CD8-positive, alpha-beta memory T cell (primary cell): ENCODE results near the gene GFI1B. TPM values are rescaled to one million over a fixed set of nuclear protein-coding genes. Genes with fewer than 3 reads are reported as not detected.
"Not testable (repeated sequence)": the region's sequence is repeated elsewhere in the genome, so short reads cannot be mapped to it uniquely, and the experiment has no call there.

Experiments
- CTCF ChIA-PET: fragments of 350-600 bp; sonication (Branson Sonifier 250); formaldehyde crosslinking; loops from one replicate; lab custom pipeline; 2021; ENCODE audit warnings: antibody characterized with exemption; lab: Charles Lee
- POLR2A ChIA-PET: fragments of 350-600 bp; sonication (Branson Sonifier 250); formaldehyde crosslinking; loops from one replicate; lab custom pipeline; 2021; ENCODE audit warnings: antibody characterized with exemption; lab: Charles Lee
- DNase-seq, 5 donors: peaks; one replicate each; pipeline versions ENCODE4 v3.0.0 to v3.0.0-alpha.2; 2020 to 2022; ENCODE audit warnings: mixed read lengths in 1 of 5
- H3K27ac ChIP-seq: one replicate; pipeline ENCODE4 v1.7.0; 2013; ENCODE audit warnings: low read depth, mild to moderate bottlenecking, low read length, moderate library complexity
- H3K27me3 ChIP-seq: 2 replicates; pipeline ENCODE4 v1.7.0; 2013; ENCODE audit warnings: low read length, mild to moderate bottlenecking; ENCODE audit not compliant: insufficient read depth, poor library complexity, severe bottlenecking
- H3K36me3 ChIP-seq: 2 replicates; pipeline ENCODE4 v1.7.0; 2013; ENCODE audit warnings: mild to moderate bottlenecking, low read length, moderate library complexity; ENCODE audit not compliant: insufficient read depth
- H3K4me1 ChIP-seq: 2 replicates; pipeline ENCODE4 v1.7.0; 2013; ENCODE audit warnings: mild to moderate bottlenecking, low read length, moderate library complexity; ENCODE audit not compliant: insufficient read depth
- H3K4me3 ChIP-seq: 2 replicates; pipeline ENCODE4 v1.7.0; 2013; ENCODE audit warnings: mild to moderate bottlenecking, low read length
- H3K9me3 ChIP-seq: 2 replicates; pipeline ENCODE4 v1.7.0; 2013; ENCODE audit warnings: mild to moderate bottlenecking, low read length
- H3K27ac Mint-ChIP-seq, 8 donors: one replicate each; pipeline ENCODE4 v1.8.0; 2020 to 2021; ENCODE audit warnings: mixed read lengths in 8 of 8, mild to moderate bottlenecking in 6 of 8, inconsistent platforms in 3 of 8, moderate library complexity in 3 of 8
- H3K27me3 Mint-ChIP-seq, 2 donors: one replicate each; pipeline ENCODE4 v1.8.0; 2020 to 2021; ENCODE audit warnings: mixed read lengths in 2 of 2, mild to moderate bottlenecking in 1 of 2, moderate library complexity in 1 of 2
- H3K36me3 Mint-ChIP-seq, 3 donors: one replicate each; pipeline ENCODE4 v1.8.0; 2020 to 2021; ENCODE audit warnings: mixed read lengths in 3 of 3, inconsistent platforms in 1 of 3, mild to moderate bottlenecking in 1 of 3
- H3K4me1 Mint-ChIP-seq, 3 donors: one replicate each; pipeline ENCODE4 v1.8.0; 2020 to 2021; ENCODE audit warnings: mixed read lengths in 3 of 3, inconsistent platforms in 1 of 3, mild to moderate bottlenecking in 1 of 3
- H3K4me3 Mint-ChIP-seq, 7 donors: one replicate each; pipeline ENCODE4 v1.8.0; 2020 to 2021; ENCODE audit warnings: mixed read lengths in 7 of 7, mild to moderate bottlenecking in 6 of 7, moderate library complexity in 4 of 7, inconsistent platforms in 2 of 7
- H3K9me3 Mint-ChIP-seq, 5 donors: one replicate each; pipeline ENCODE4 v1.8.0; 2020 to 2022; ENCODE audit warnings: mixed read lengths in 5 of 5, mild to moderate bottlenecking in 3 of 5, moderate library complexity in 2 of 5, inconsistent platforms in 1 of 5
- polyA plus RNA-seq: library from polyadenylated mRNA; unstranded; fragments of 300-500 nt; fragmentation: Illumina TruSeq; gene quantifications from one replicate; pipeline ENCODE4 v1.2.3, GENCODE V29; 2021
- total RNA-seq, 2 experiments: library from RNA; stranded (reverse); gene quantifications; one replicate each; pipeline ENCODE4 v1.2.3, GENCODE V29; 2021

Gene GFI1B
- total and polyA plus RNA-seq, 3 experiments from 2014 or later: not detected

- H3K9me3 Mint-ChIP-seq: no peaks in the 10 kb centered on the region
Observed at GRCh38 chr9:132995121-132995420, 16.6 kb downstream of the GFI1B start.

DNA sequence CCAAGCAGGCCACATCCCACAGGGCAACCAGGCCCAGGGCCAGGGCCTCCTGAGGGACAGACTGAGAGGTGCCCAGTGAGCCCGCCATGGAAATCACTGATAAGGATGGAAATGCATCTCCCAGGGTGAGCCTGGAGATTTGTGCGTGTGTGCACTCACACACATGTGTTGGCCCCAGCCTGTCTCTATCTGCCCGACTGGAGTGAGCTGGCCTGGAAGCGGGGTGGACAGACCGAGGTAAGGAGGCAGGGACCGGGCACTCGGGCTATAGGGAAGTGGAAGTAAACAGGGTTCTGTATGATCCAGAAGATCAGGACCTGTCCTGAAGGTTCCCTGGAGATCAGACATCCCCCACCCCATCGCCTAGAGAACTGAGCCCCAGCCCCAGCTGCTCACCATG is 17.4 kb downstream of the GFI1B start:
- H3K27me3 Mint-ChIP-seq: peaks cover 30 to 74% of the 10 kb centered on the region in 2 donors
- Histone ChIP-seq H3K4me1 (no peaks in the 10 kb centered on the region), H3K4me3 (no peak overlapping the region), H3K9me3 (no peaks in the 10 kb centered on the region), H3K27ac (no peak overlapping the region), H3K36me3 (no peaks in the 10 kb centered on the region), H3K27me3 (no peaks in the 10 kb centered on the region)
- H3K27ac Mint-ChIP-seq: peak overlapping the region in 1 of 8 donors; percentile 19
- DNase-seq: no peak
- CTCF ChIA-PET: no interaction called here
- H3K4me3 Mint-ChIP-seq: no peak overlapping the region
- H3K36me3 Mint-ChIP-seq: no peaks in the 10 kb centered on the region
- POLR2A ChIA-PET: no interaction called here
- no peaks in the 10 kb centered on the region for H3K9me3 Mint-ChIP-seq
- H3K4me1 Mint-ChIP-seq: peaks cover 4 to 8% (median 5%) of the 10 kb centered on the region in 3 donors

More at GRCh38 chr9:132995121-132995420, 16.6 kb downstream of the GFI1B start:
- POLR2A ChIA-PET: no interaction called here
- no peak overlapping the region for H3K4me3 Mint-ChIP-seq
- CTCF ChIA-PET: no interaction called here
- H3K4me1 Mint-ChIP-seq: peaks cover 4 to 8% (median 5%) of the 10 kb centered on the region in 3 donors
- no peaks in the 10 kb centered on the region for H3K4me1 ChIP-seq
- peaks cover 0 to under 1% (median 0%) of the 10 kb centered on the region in 3 donors for H3K36me3 Mint-ChIP-seq
- H3K4me3 ChIP-seq: no peak overlapping the region
- no peaks in the 10 kb centered on the region for H3K27me3 ChIP-seq
- H3K27me3 Mint-ChIP-seq: peaks cover 27 to 71% of the 10 kb centered on the region in 2 donors
- no peaks in the 10 kb centered on the region for H3K36me3 ChIP-seq
- H3K27ac ChIP-seq: no peak overlapping the region
- H3K27ac Mint-ChIP-seq: no peak overlapping the region
- no peaks in the 10 kb centered on the region for H3K9me3 ChIP-seq
- no peak for DNase-seq

DNA sequence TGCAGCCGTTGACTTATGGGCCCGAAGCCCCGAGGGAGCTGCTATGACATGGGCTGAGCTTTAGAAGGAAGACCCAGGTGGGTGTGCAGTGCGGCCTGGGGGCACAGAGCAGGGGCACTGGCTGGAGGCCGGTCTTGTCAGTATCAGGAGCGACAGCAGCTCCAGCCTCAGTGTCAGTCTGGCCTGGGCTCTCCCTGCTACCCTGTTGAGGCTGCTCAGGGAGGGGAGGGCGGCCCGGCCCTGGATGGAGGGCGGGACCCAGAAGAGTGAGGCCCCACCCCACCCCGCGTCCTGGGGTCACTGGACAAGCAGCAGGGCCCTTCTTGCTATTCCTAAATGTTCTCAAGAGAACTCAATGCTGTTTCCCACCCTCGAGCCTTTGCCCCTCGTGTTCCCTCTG is 18.0 kb downstream of the GFI1B start:
- H3K9me3 Mint-ChIP-seq: no peaks in the 10 kb centered on the region
- H3K4me3 Mint-ChIP-seq: no peak overlapping the region
- no peaks in the 10 kb centered on the region for H3K36me3 Mint-ChIP-seq
- no peaks in the 10 kb centered on the region for H3K36me3 ChIP-seq
- H3K4me1 ChIP-seq: no peaks in the 10 kb centered on the region
- POLR2A ChIA-PET: no interaction called here
- H3K27ac ChIP-seq: no peak overlapping the region
- CTCF ChIA-PET: no interaction called here
- H3K27me3 Mint-ChIP-seq: peaks cover 31 to 75% of the 10 kb centered on the region in 2 donors
- no peaks in the 10 kb centered on the region for H3K9me3 ChIP-seq
- peaks cover 4 to 8% (median 5%) of the 10 kb centered on the region in 3 donors for H3K4me1 Mint-ChIP-seq
- no peaks in the 10 kb centered on the region for H3K27me3 ChIP-seq
- no peak overlapping the region for H3K4me3 ChIP-seq
- no peak for DNase-seq
- H3K27ac Mint-ChIP-seq: no peak overlapping the region

DNA sequence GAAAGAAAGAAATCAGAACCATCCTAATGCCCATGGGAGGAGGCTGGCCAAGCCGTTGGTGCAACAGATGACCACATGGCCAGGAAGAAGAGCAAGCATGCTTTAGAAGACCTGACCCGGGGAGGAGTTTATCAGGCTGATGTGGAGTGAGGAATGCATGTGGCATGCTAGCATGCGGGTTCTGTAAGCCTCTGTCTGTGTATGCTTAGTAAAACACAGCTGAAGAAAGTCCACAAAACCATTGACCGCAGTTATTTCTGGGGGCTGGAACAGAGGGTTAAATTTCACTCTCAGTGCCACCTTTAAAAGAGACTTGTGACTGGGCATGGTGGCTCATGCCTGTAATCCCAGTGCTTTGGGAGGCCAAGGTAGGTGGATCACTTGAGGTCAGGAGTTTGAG is 19.1 kb downstream of the GFI1B start:
- no peak overlapping the region for H3K27ac Mint-ChIP-seq
- no peak overlapping the region for H3K27ac ChIP-seq
- H3K36me3 ChIP-seq: no peaks in the 10 kb centered on the region
- no peak overlapping the region for H3K4me3 ChIP-seq
- H3K36me3 Mint-ChIP-seq: no peaks in the 10 kb centered on the region
- H3K27me3 Mint-ChIP-seq: peaks cover 32 to 70% of the 10 kb centered on the region in 2 donors
- ChIA-PET CTCF (interaction anchor here (1.0 kb wide), 1 partner anchor 9 kb away, joined by 3 read pairs; no protein-coding TSS in a partner anchor), POLR2A (no interaction called here)
- no peak for DNase-seq
- H3K4me1 ChIP-seq: no peaks in the 10 kb centered on the region
- peaks cover 4 to 5% (median 5%) of the 10 kb centered on the region in 3 donors for H3K4me1 Mint-ChIP-seq
- no peak overlapping the region for H3K4me3 Mint-ChIP-seq
- H3K27me3 ChIP-seq: no peaks in the 10 kb centered on the region
- no peaks in the 10 kb centered on the region for H3K9me3 ChIP-seq
- no peaks in the 10 kb centered on the region for H3K9me3 Mint-ChIP-seq

DNA sequence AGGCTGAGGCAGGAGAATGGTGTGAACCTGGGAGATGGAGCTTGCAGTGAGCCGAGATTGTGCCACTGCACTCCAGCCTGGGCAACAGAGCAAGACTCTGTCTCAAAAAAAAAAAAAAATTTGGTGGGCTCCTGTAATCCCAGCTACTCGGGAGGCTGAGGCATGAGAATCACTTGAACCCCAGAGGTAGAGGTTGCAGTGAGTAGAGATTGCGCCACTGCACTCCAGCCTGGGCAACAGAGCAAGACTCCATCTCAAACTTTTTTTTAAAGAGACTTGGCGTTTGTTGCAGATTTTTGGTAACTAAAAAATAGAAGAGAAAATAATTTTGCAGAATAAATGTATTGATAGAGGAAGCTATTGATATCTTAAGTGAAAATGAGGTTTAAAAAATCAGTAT is 19.7 kb downstream of the GFI1B start:
- H3K27me3 ChIP-seq, H3K4me1 ChIP-seq, H3K4me3 ChIP-seq, H3K4me1 Mint-ChIP-seq, H3K9me3 Mint-ChIP-seq, H3K4me3 Mint-ChIP-seq, H3K9me3 ChIP-seq, H3K27ac Mint-ChIP-seq, H3K36me3 Mint-ChIP-seq, POLR2A ChIA-PET, H3K36me3 ChIP-seq, H3K27ac ChIP-seq, DNase-seq: not testable (repeated sequence)
- CTCF ChIA-PET: interaction anchor here (1.0 kb wide), 1 partner anchor 9 kb away, joined by 3 read pairs; no protein-coding TSS in a partner anchor
- H3K27me3 Mint-ChIP-seq: peaks cover 32 to 69% of the 10 kb centered on the region in 2 donors

- Histone ChIP-seq H3K36me3 (no peaks in the 10 kb centered on the region), H3K4me1 (no peaks in the 10 kb centered on the region), H3K27ac (peak overlapping the region; percentile 43), H3K27me3 (no peaks in the 10 kb centered on the region), H3K9me3 (no peaks in the 10 kb centered on the region), H3K4me3 (no peak overlapping the region)
- ChIA-PET POLR2A (no interaction called here), CTCF (interaction anchor here (1.0 kb wide), 1 partner anchor 8 kb away, joined by 3 read pairs; no protein-coding TSS in a partner anchor)
- Mint-ChIP-seq H3K27ac (no peak overlapping the region), H3K27me3 (peaks cover 37 to 69% of the 10 kb centered on the region in 2 donors), H3K4me1 (peaks cover 4 to 5% (median 5%) of the 10 kb centered on the region in 3 donors), H3K36me3 (no peaks in the 10 kb centered on the region), H3K9me3 (no peaks in the 10 kb centered on the region), H3K4me3 (no peak overlapping the region)
- DNase-seq: no peak
Observed at GRCh38 chr9:132998831-132999635, 20.5 kb downstream of the GFI1B start.

GRCh38 chr9:133002147-133003070 is 23.9 kb downstream of the GFI1B start:
- POLR2A ChIA-PET: no interaction called here
- no peaks in the 10 kb centered on the region for H3K9me3 ChIP-seq
- peaks cover 29 to 75% of the 10 kb centered on the region in 2 donors for H3K27me3 Mint-ChIP-seq

More at GRCh38 chr9:133002147-133003070, 23.9 kb downstream of the GFI1B start:
- no peaks in the 10 kb centered on the region for H3K36me3 Mint-ChIP-seq
- Histone ChIP-seq H3K27me3 (peaks cover 6% of the 10 kb centered on the region), H3K36me3 (no peaks in the 10 kb centered on the region), H3K4me1 (no peaks in the 10 kb centered on the region), H3K4me3 (no peak overlapping the region), H3K27ac (peak overlapping the region; percentile 65)
- no peak overlapping the region for H3K27ac Mint-ChIP-seq
- no peak for DNase-seq
- no peak overlapping the region for H3K4me3 Mint-ChIP-seq
- no peaks in the 10 kb centered on the region for H3K9me3 Mint-ChIP-seq
- no peaks in the 10 kb centered on the region for H3K4me1 Mint-ChIP-seq
- CTCF ChIA-PET: interaction anchor here (0.7 to 1.5 kb wide), 4 partner anchors 20 to 232 kb away, joined by 3 to 5 read pairs (median 4); no protein-coding TSS in a partner anchor
